H9 (cell line): Measurements from ENCODE around the gene GSAP. TPM values are rescaled to one million over a fixed set of nuclear protein-coding genes. Genes with fewer than 3 reads are reported as not detected.
"Not testable (repeated sequence)": the region's sequence is repeated elsewhere in the genome, so short reads cannot be mapped to it uniquely, and the experiment has no call there.

ENCODE experiments used
- DNase-seq: peaks from one replicate; pipeline ENCODE4 v3.0.0-alpha.2; 2017
- H2AFZ ChIP-seq: one replicate; pipeline ENCODE4 v1.6.1; 2013; ENCODE audit warnings: mild to moderate bottlenecking, low read length, control low read depth, moderate library complexity
- H2AK5ac ChIP-seq: 2 replicates; pipeline ENCODE4 v1.6.1; 2013; ENCODE audit warnings: low read length, control low read depth, mixed read lengths; ENCODE audit not compliant: insufficient read length
- H2BK120ac ChIP-seq: one replicate; pipeline ENCODE4 v1.6.1; 2013; ENCODE audit warnings: low read depth, mild to moderate bottlenecking, low read length, control low read depth, inconsistent platforms; ENCODE audit not compliant: poor library complexity, severe bottlenecking
- H2BK12ac ChIP-seq: 2 replicates; pipeline ENCODE4 v1.6.1; 2013; ENCODE audit warnings: low read length, control low read depth, mixed read lengths, low read depth; ENCODE audit not compliant: insufficient read length
- H2BK15ac ChIP-seq: 2 replicates; pipeline ENCODE4 v1.6.1; 2013; ENCODE audit warnings: low read depth, low read length, control low read depth
- H2BK20ac ChIP-seq: one replicate; pipeline ENCODE4 v1.6.1; 2013; ENCODE audit warnings: low read depth, mild to moderate bottlenecking, low read length, control low read depth, inconsistent platforms; ENCODE audit not compliant: poor library complexity, severe bottlenecking
- H2BK5ac ChIP-seq: 2 replicates; pipeline ENCODE4 v1.6.1; 2013; ENCODE audit warnings: low read length, control low read depth, mixed read lengths; ENCODE audit not compliant: insufficient read length
- H3K14ac ChIP-seq: 2 replicates; pipeline ENCODE4 v1.6.1; 2013; ENCODE audit warnings: low read length, control low read depth; ENCODE audit not compliant: insufficient read depth
- H3K18ac ChIP-seq: 2 replicates; pipeline ENCODE4 v1.6.1; 2013; ENCODE audit warnings: low read depth, mild to moderate bottlenecking, mixed read lengths, low read length, control low read depth; ENCODE audit not compliant: insufficient read length
- H3K23ac ChIP-seq: 2 replicates; pipeline ENCODE4 v1.6.1; 2013; ENCODE audit warnings: low read length, control low read depth, mixed read lengths, low read depth; ENCODE audit not compliant: insufficient read length
- H3K23me2 ChIP-seq: 2 replicates; pipeline ENCODE4 v1.6.1; 2013; ENCODE audit warnings: low read depth, mild to moderate bottlenecking, mixed read lengths, low read length, control low read depth; ENCODE audit not compliant: insufficient read length, poor library complexity, severe bottlenecking
- H3K27ac ChIP-seq: 2 replicates; pipeline ENCODE4 v1.5.1; 2013; ENCODE audit warnings: low read length, control low read depth, mixed read lengths, low read depth; ENCODE audit not compliant: insufficient read length
- H3K27me3 ChIP-seq: 2 replicates; pipeline ENCODE4 v1.6.1; 2013; ENCODE audit warnings: low read length, control low read depth, inconsistent platforms; ENCODE audit not compliant: insufficient read depth
- H3K4ac ChIP-seq: 2 replicates; pipeline ENCODE4 v1.6.1; 2013; ENCODE audit warnings: low read depth, mild to moderate bottlenecking, control low read depth, inconsistent platforms, low read length, moderate library complexity
- H3K4me1 ChIP-seq: 2 replicates; pipeline ENCODE4 v1.6.1; 2013; ENCODE audit warnings: low read length, control low read depth, inconsistent platforms; ENCODE audit not compliant: insufficient read depth
- H3K4me2 ChIP-seq: 2 replicates; pipeline ENCODE4 v1.6.1; 2013; ENCODE audit warnings: low read length, control low read depth, mixed read lengths; ENCODE audit not compliant: insufficient read length, insufficient read depth
- H3K56ac ChIP-seq: 2 replicates; pipeline ENCODE4 v1.6.1; 2013; ENCODE audit warnings: low read depth, mild to moderate bottlenecking, mixed read lengths, low read length, control low read depth; ENCODE audit not compliant: insufficient read length
- H3K79me1 ChIP-seq: 2 replicates; pipeline ENCODE4 v1.6.1; 2013; ENCODE audit warnings: low read depth, mild to moderate bottlenecking, moderate library complexity, low read length, control low read depth, inconsistent platforms; ENCODE audit not compliant: insufficient read depth, poor library complexity, severe bottlenecking
- H3K79me2 ChIP-seq: 2 replicates; pipeline ENCODE4 v1.6.1; 2013; ENCODE audit warnings: low read length, control low read depth, inconsistent platforms; ENCODE audit not compliant: insufficient read depth
- H3K9ac ChIP-seq: 2 replicates; pipeline ENCODE4 v1.6.1; 2013; ENCODE audit warnings: low read length, control low read depth, mixed read lengths; ENCODE audit not compliant: insufficient read length; ENCODE audit errors: extremely low read depth
- H3K9me3 ChIP-seq: one replicate; pipeline ENCODE4 v1.6.1; 2013; ENCODE audit warnings: low read depth, low read length, inconsistent platforms; ENCODE audit not compliant: control insufficient read depth
- H3T11ph ChIP-seq: one replicate; pipeline ENCODE4 v1.6.1; 2013; ENCODE audit warnings: mild to moderate bottlenecking, low read length, control low read depth, inconsistent platforms
- H4K20me1 ChIP-seq: one replicate; pipeline ENCODE4 v1.6.1; 2013; ENCODE audit not compliant: control insufficient read depth, insufficient read length, insufficient read depth
- H4K5ac ChIP-seq: 2 replicates; pipeline ENCODE4 v1.6.1; 2013; ENCODE audit warnings: low read depth, mild to moderate bottlenecking, mixed read lengths, low read length, control low read depth; ENCODE audit not compliant: insufficient read length
- H4K8ac ChIP-seq: replicated peaks from 2 replicates; pipeline ENCODE4 v1.6.1; 2013; ENCODE audit warnings: low read length, control low read depth, mixed read lengths, low read depth; ENCODE audit not compliant: insufficient read length
- H4K91ac ChIP-seq: 2 replicates; pipeline ENCODE4 v1.6.1; 2013; ENCODE audit warnings: low read depth, mild to moderate bottlenecking, moderate library complexity, mixed read lengths, low read length, control low read depth; ENCODE audit not compliant: insufficient read length
- H3K27ac Mint-ChIP-seq, 3 experiments: 2 replicates in 2 of 3; 3 replicates in 1 of 3; pipeline ENCODE4 v1.8.0; 2020 to 2021; ENCODE audit warnings: mixed read lengths in 3 of 3, mild to moderate bottlenecking in 1 of 3, moderate library complexity in 1 of 3
- H3K27me3 Mint-ChIP-seq: 2 replicates; pipeline ENCODE4 v1.8.0; 2021; ENCODE audit warnings: low read depth, mild to moderate bottlenecking, moderate library complexity, mixed read lengths
- H3K36me3 Mint-ChIP-seq, 3 experiments: 2 replicates in 2 of 3; 3 replicates in 1 of 3; pipeline ENCODE4 v1.8.0; 2020 to 2021; ENCODE audit warnings: low read depth in 3 of 3, mixed read lengths in 3 of 3; ENCODE audit not compliant: insufficient read depth in 1 of 3
- H3K4me1 Mint-ChIP-seq, 2 experiments: 2 replicates each; pipeline ENCODE4 v1.8.0; 2020; ENCODE audit warnings: mixed read lengths in 2 of 2
- H3K4me3 Mint-ChIP-seq, 2 experiments: 2 replicates in 1 of 2; 3 replicates in 1 of 2; pipeline ENCODE4 v1.8.0; 2020 to 2021; ENCODE audit warnings: mild to moderate bottlenecking in 2 of 2, mixed read lengths in 2 of 2, moderate library complexity in 1 of 2
- H3K9me3 Mint-ChIP-seq, 2 experiments: 2 replicates in 1 of 2; 3 replicates in 1 of 2; pipeline ENCODE4 v1.8.0; 2020; ENCODE audit warnings: mild to moderate bottlenecking in 2 of 2, mixed read lengths in 2 of 2, moderate library complexity in 1 of 2
- CTCF ChIP-seq: fragments of 200-600 bp; sonication (generic); conservative IDR thresholded peaks from 3 replicates; pipeline ENCODE4 v1.8.0; 2021; ENCODE audit warnings: antibody characterized with exemption, mild to moderate bottlenecking
- WGBS: extraction: QIAGEN DNeasy Blood & Tissue Kit; methylation state at CpG from one replicate; pipeline ENCODE4 v1.1.7; 2013; ENCODE audit warnings: missing lambda C conversion rate, low lambda C conversion rate, mixed read lengths; ENCODE audit not compliant: insufficient read length; ENCODE audit errors: extremely low coverage; 5-methylcytosine and 5-hydroxymethylcytosine counted together
- total RNA-seq: library from RNA; stranded (reverse); gene quantifications from 2 replicates; pipeline ENCODE4 v1.2.1, GENCODE V29; 2021

The GSAP gene
- total RNA-seq, 1 experiment from 2014 or later = 1.9 TPM

- Histone ChIP-seq H3K14ac (no peak overlapping the region), H3K79me1 (no peaks in the 10 kb centered on the region), H2BK15ac (no peak overlapping the region), H3T11ph (no peak overlapping the region), H2BK12ac (no peak overlapping the region), H2BK5ac (no peak overlapping the region), H3K4me1 (no peaks in the 10 kb centered on the region), H3K18ac (no peak overlapping the region), H3K4me2 (no peak overlapping the region), H2BK120ac (no peak overlapping the region), H3K9me3 (no peaks in the 10 kb centered on the region), H3K23ac (no peak overlapping the region), H4K8ac (no peak overlapping the region), H2AK5ac (no peak overlapping the region), H4K91ac (no peak overlapping the region), H2AFZ (peak overlapping the region; percentile 16), H3K56ac (no peak overlapping the region), H3K4ac (no peak overlapping the region), H4K20me1 (no peaks in the 10 kb centered on the region), H3K27ac (no peak overlapping the region), H2BK20ac (no peak overlapping the region), H3K27me3 (no peaks in the 10 kb centered on the region), H3K23me2 (no peaks in the 10 kb centered on the region), H3K9ac (no peak overlapping the region), H4K5ac (no peak overlapping the region), H3K79me2 (no peaks in the 10 kb centered on the region)
- no peaks in the 10 kb centered on the region; the same call in 1 of the 2 replicates for H3K27me3 Mint-ChIP-seq
- TF ChIP-seq CTCF = no peak
- H3K9me3 Mint-ChIP-seq = no peaks in the 10 kb centered on the region
- H3K27ac Mint-ChIP-seq = no peak overlapping the region
- no CpG with 5 or more reads among the region's 2 CpGs for WGBS
- no peak for DNase-seq
- no peaks in the 10 kb centered on the region for H3K4me1 Mint-ChIP-seq
- no peaks in the 10 kb centered on the region for H3K36me3 Mint-ChIP-seq
- H3K4me3 Mint-ChIP-seq = no peak overlapping the region
Measured at GRCh38 chr7:77453531-77453930, 37.4 kb upstream of the GSAP start.

- not testable (repeated sequence) for H4K20me1 ChIP-seq, H3K36me3 Mint-ChIP-seq, H3K18ac ChIP-seq, H3K14ac ChIP-seq, H3K56ac ChIP-seq, H3K9me3 Mint-ChIP-seq, H4K8ac ChIP-seq, H2BK20ac ChIP-seq, H3K27ac Mint-ChIP-seq, H2BK12ac ChIP-seq, H3K27me3 Mint-ChIP-seq, H2AK5ac ChIP-seq, H3K9ac ChIP-seq, DNase-seq, H3K27ac ChIP-seq, H3K23me2 ChIP-seq, H3K79me2 ChIP-seq, H3T11ph ChIP-seq, H3K4me2 ChIP-seq, H2AFZ ChIP-seq, H3K27me3 ChIP-seq, H3K4ac ChIP-seq, H2BK120ac ChIP-seq, H3K79me1 ChIP-seq, H3K4me1 Mint-ChIP-seq, H3K4me3 Mint-ChIP-seq, H4K91ac ChIP-seq, H3K23ac ChIP-seq, H4K5ac ChIP-seq, H2BK15ac ChIP-seq, H2BK5ac ChIP-seq, H3K9me3 ChIP-seq, H3K4me1 ChIP-seq
- no CpG with 5 or more reads among the region's 6 CpGs for WGBS
Measured at GRCh38 chr7:77451950-77452349, 35.8 kb upstream of the GSAP start.
